Measurements from ENCODE around the gene NOP56. TPM values are rescaled to one million over a fixed set of nuclear protein-coding genes. Genes with fewer than 3 reads are reported as not detected.
"Not testable (repeated sequence)": the region's sequence is repeated elsewhere in the genome, so short reads cannot be mapped to it uniquely, and the experiment has no call there.

Gene NOP56
- total and polyA plus RNA-seq, 4 donors: 34.2 to 63.7 (median 46.5) TPM

GRCh38 chr20:2673453-2673852 is 21.0 kb downstream of the NOP56 start:
- no peaks in the 10 kb centered on the region for H3K4me1 ChIP-seq (ENCODE audit: control insufficient read depth in 4 of 4, insufficient read depth in 4 of 4, low read length in 3 of 4)
- no peaks in the 10 kb centered on the region for H3K36me3 ChIP-seq (ENCODE audit: control insufficient read depth in 4 of 4, insufficient read depth in 3 of 4, low read depth in 1 of 4, low read length in 3 of 4)
- H3K27me3 ChIP-seq (ENCODE audit: control insufficient read depth in 4 of 4, insufficient read depth in 4 of 4, low read length in 3 of 4): peaks cover 0 to 3% (median 0%) of the 10 kb centered on the region in 4 donors
- H3K9me3 ChIP-seq (ENCODE audit: control insufficient read depth in 4 of 4, low read length in 3 of 4): no peaks in the 10 kb centered on the region
- no peak for DNase-seq (ENCODE audit: low spot score)
- WGBS: 75% methylated on average over 4 of the region's 4 CpGs
- H3K4me3 ChIP-seq (ENCODE audit: low read depth in 1 of 3, low read length in 3 of 3): no peak overlapping the region
- H3K27ac ChIP-seq (ENCODE audit: low read depth in 1 of 2, low read length in 2 of 2): no peak overlapping the region
- H3K9ac ChIP-seq (ENCODE audit: low read depth in 1 of 2, low read length in 2 of 2): no peak overlapping the region
- TF ChIP-seq RAD21 (IDR thresholded peaks at IDR 0.05): no peak
- no peak for TF ChIP-seq MAX (IDR thresholded peaks at IDR 0.05)
- no peak for TF ChIP-seq YY1 (IDR thresholded peaks at IDR 0.05)
- TF ChIP-seq GABPA (IDR thresholded peaks at IDR 0.05 in 1 of 2, conservative IDR thresholded peaks at IDR 0.05 in 1 of 2): no peak
- TF ChIP-seq ATF3 (IDR thresholded peaks at IDR 0.05): no peak
- no peak for TF ChIP-seq HNF4A (conservative IDR thresholded peaks at IDR 0.05)
- TF ChIP-seq CTCF (IDR thresholded peaks at IDR 0.05; ENCODE audit: low read depth, low read length, missing input control): no peak
- no peak for TF ChIP-seq RXRA (IDR thresholded peaks at IDR 0.05)

GRCh38 chr20:2680046-2680445 is 27.6 kb downstream of the NOP56 start:
- no peak for DNase-seq (ENCODE audit: low spot score)
- Histone ChIP-seq H3K27ac (ENCODE audit: low read depth in 1 of 2, low read length in 2 of 2) (no peak overlapping the region), H3K27me3 (ENCODE audit: control insufficient read depth in 4 of 4, insufficient read depth in 4 of 4, low read length in 3 of 4) (no peaks in the 10 kb centered on the region), H3K9ac (ENCODE audit: low read depth in 1 of 2, low read length in 2 of 2) (no peak overlapping the region), H3K36me3 (ENCODE audit: control insufficient read depth in 4 of 4, insufficient read depth in 3 of 4, low read depth in 1 of 4, low read length in 3 of 4) (no peaks in the 10 kb centered on the region), H3K4me3 (ENCODE audit: low read depth in 1 of 3, low read length in 3 of 3) (no peak overlapping the region), H3K9me3 (ENCODE audit: control insufficient read depth in 4 of 4, low read length in 3 of 4) (no peaks in the 10 kb centered on the region), H3K4me1 (ENCODE audit: control insufficient read depth in 4 of 4, insufficient read depth in 4 of 4, low read length in 3 of 4) (no peaks in the 10 kb centered on the region)
- TF ChIP-seq SP1 (IDR thresholded peaks at IDR 0.05) (no peak), FOXA2 (IDR thresholded peaks at IDR 0.05) (no peak), JUND (IDR thresholded peaks at IDR 0.05) (no peak), CTCF (IDR thresholded peaks at IDR 0.05; ENCODE audit: low read depth, low read length, missing input control) (no peak), GABPA (IDR thresholded peaks at IDR 0.05 in 1 of 2, conservative IDR thresholded peaks at IDR 0.05 in 1 of 2) (no peak), NR2F2 (IDR thresholded peaks at IDR 0.05) (no peak), HNF4G (IDR thresholded peaks at IDR 0.05) (no peak), ATF3 (IDR thresholded peaks at IDR 0.05) (no peak), MAX (IDR thresholded peaks at IDR 0.05) (no peak), YY1 (IDR thresholded peaks at IDR 0.05) (no peak)
- WGBS: 77% methylated on average over 4 of the region's 4 CpGs

- not testable (repeated sequence) for H3K4me1 ChIP-seq (ENCODE audit: control insufficient read depth in 4 of 4, insufficient read depth in 4 of 4, low read length in 3 of 4); H3K27ac ChIP-seq (ENCODE audit: low read depth in 1 of 2, low read length in 2 of 2); H3K36me3 ChIP-seq (ENCODE audit: control insufficient read depth in 4 of 4, insufficient read depth in 3 of 4, low read depth in 1 of 4, low read length in 3 of 4); H3K9me3 ChIP-seq (ENCODE audit: control insufficient read depth in 4 of 4, low read length in 3 of 4); H3K27me3 ChIP-seq (ENCODE audit: control insufficient read depth in 4 of 4, insufficient read depth in 4 of 4, low read length in 3 of 4); H3K4me3 ChIP-seq (ENCODE audit: low read depth in 1 of 3, low read length in 3 of 3); DNase-seq (ENCODE audit: low spot score); H3K9ac ChIP-seq (ENCODE audit: low read depth in 1 of 2, low read length in 2 of 2)
- WGBS: 79% methylated on average over 3 of the region's 3 CpGs
Measured at GRCh38 chr20:2682040-2682439, 29.6 kb downstream of the NOP56 start.

GRCh38 chr20:2684817-2685216 is 32.4 kb downstream of the NOP56 start:
- not testable (repeated sequence) for H3K9me3 ChIP-seq (ENCODE audit: control insufficient read depth in 4 of 4, low read length in 3 of 4); H3K4me3 ChIP-seq (ENCODE audit: low read depth in 1 of 3, low read length in 3 of 3); DNase-seq (ENCODE audit: low spot score); H3K36me3 ChIP-seq (ENCODE audit: control insufficient read depth in 4 of 4, insufficient read depth in 3 of 4, low read depth in 1 of 4, low read length in 3 of 4); H3K9ac ChIP-seq (ENCODE audit: low read depth in 1 of 2, low read length in 2 of 2); H3K27ac ChIP-seq (ENCODE audit: low read depth in 1 of 2, low read length in 2 of 2); H3K27me3 ChIP-seq (ENCODE audit: control insufficient read depth in 4 of 4, insufficient read depth in 4 of 4, low read length in 3 of 4); H3K4me1 ChIP-seq (ENCODE audit: control insufficient read depth in 4 of 4, insufficient read depth in 4 of 4, low read length in 3 of 4)
- WGBS: 76% methylated on average over 4 of the region's 4 CpGs
